B cell (primary cell): ENCODE results near the gene RNF166. TPM values are rescaled to one million over a fixed set of nuclear protein-coding genes. Genes with fewer than 3 reads are reported as not detected.
A peak's percentile ranks its signal among the peaks of the same experiment; 100 is the strongest.

Source experiments
- ATAC-seq: fragments of 200-7000 bp; cut with Tn5 transposase; one replicate; pipeline ENCODE4 v1.10.0; 2021; ENCODE audit warnings: low read depth, mild to moderate bottlenecking, moderate number of reproducible peaks, moderate library complexity
- CTCF ChIA-PET: fragments of 350-600 bp; sonication (Branson Sonifier 250); formaldehyde crosslinking; loops from one replicate; lab custom pipeline; 2021; ENCODE audit warnings: antibody characterized with exemption, inconsistent platforms; lab: Charles Lee
- POLR2A ChIA-PET: fragments of 350-600 bp; sonication (Branson Sonifier 250); formaldehyde crosslinking; loops from one replicate; lab custom pipeline; 2021; ENCODE audit warnings: antibody characterized with exemption; lab: Charles Lee
- DNase-seq: peaks from one replicate; pipeline ENCODE4 v3.0.0; 2013
- H2AFZ ChIP-seq: 2 replicates; pipeline ENCODE4 v1.6.1; 2012; ENCODE audit warnings: mild to moderate bottlenecking, low read depth, low read length; ENCODE audit not compliant: insufficient read depth, poor library complexity, severe bottlenecking
- H3K27ac ChIP-seq, 2 donors: 1 replicate in 1 of 2; 2 replicates in 1 of 2; pipeline ENCODE4 v1.5.1; 2012 to 2013; ENCODE audit warnings: low read length in 2 of 2, mild to moderate bottlenecking in 2 of 2, moderate library complexity in 1 of 2
- H3K27me3 ChIP-seq, 4 experiments: fragments of 200-600 bp in 1 of 4; sonication (generic) in 1 of 4; replicated peaks in 1 of 4; 1 replicate in 2 of 4; 2 replicates in 2 of 4; pipeline versions ENCODE4 v1.6.1 to v1.7.0; 2013 to 2016; ENCODE audit warnings: low read length in 3 of 4, mild to moderate bottlenecking in 2 of 4, mixed read lengths in 1 of 4, moderate library complexity in 1 of 4; ENCODE audit not compliant: insufficient read depth in 4 of 4, control insufficient read depth in 3 of 4; ENCODE audit errors: control extremely low read depth in 1 of 4
- H3K36me3 ChIP-seq, 2 experiments: replicated peaks in 1 of 2; 1 replicate in 1 of 2; 2 replicates in 1 of 2; pipeline versions ENCODE4 v1.6.1 to v1.7.1; 2013; ENCODE audit warnings: low read length in 1 of 2; ENCODE audit not compliant: insufficient read depth in 2 of 2, control insufficient read depth in 1 of 2; ENCODE audit errors: control extremely low read depth in 1 of 2, extremely low read depth in 1 of 2
- H3K4me1 ChIP-seq, 2 donors: fragments of 200-600 bp in 1 of 2; sonication (generic) in 1 of 2; 1 replicate in 1 of 2; 2 replicates in 1 of 2; pipeline versions ENCODE4 v1.5.1 to v1.6.1; 2013 to 2017; ENCODE audit warnings: low read length in 2 of 2; ENCODE audit not compliant: control insufficient read depth in 2 of 2, insufficient read depth in 2 of 2
- H3K4me2 ChIP-seq: replicated peaks from 2 replicates; pipeline ENCODE3; 2012; ENCODE audit warnings: mild to moderate bottlenecking, low read depth, low read length; ENCODE audit not compliant: poor library complexity, severe bottlenecking
- H3K4me3 ChIP-seq, 5 experiments: fragments of 200-600 bp in 1 of 5; sonication (generic) in 1 of 5; 1 replicate in 3 of 5; 2 replicates in 2 of 5; pipeline versions ENCODE4 v1.5.1 to v1.7.0; 2011 to 2016; ENCODE audit warnings: low read length in 4 of 5, mild to moderate bottlenecking in 4 of 5, low read depth in 2 of 5, control low read depth in 1 of 5, moderate library complexity in 1 of 5; ENCODE audit not compliant: insufficient read depth in 1 of 5; ENCODE audit errors: control extremely low read depth in 1 of 5, extremely low read depth in 1 of 5
- H3K79me2 ChIP-seq: fragments of 200-600 bp; sonication (generic); one replicate; pipeline ENCODE4 v1.6.0; 2016; ENCODE audit warnings: low read length; ENCODE audit not compliant: control insufficient read depth, insufficient read depth
- H3K9ac ChIP-seq: fragments of 200-600 bp; sonication (generic); 2 replicates; pipeline ENCODE4 v1.6.1; 2017; ENCODE audit warnings: mild to moderate bottlenecking, low read length, moderate library complexity
- H3K9me3 ChIP-seq, 3 donors: one replicate each; pipeline versions ENCODE4 v1.6.1 to v1.7.1; 2013; ENCODE audit warnings: low read length in 2 of 3; ENCODE audit not compliant: control insufficient read depth in 2 of 3, insufficient read depth in 1 of 3; ENCODE audit errors: control extremely low read depth in 1 of 3
- H4K20me1 ChIP-seq: 2 replicates; pipeline ENCODE4 v1.6.0; 2012; ENCODE audit warnings: mild to moderate bottlenecking, low read length; ENCODE audit not compliant: insufficient read depth, control insufficient read depth, poor library complexity, severe bottlenecking
- H3K27ac Mint-ChIP-seq: one replicate; pipeline ENCODE4 v1.8.0; 2021; ENCODE audit warnings: mixed read lengths
- H3K27me3 Mint-ChIP-seq: one replicate; pipeline ENCODE4 v1.8.0; 2021; ENCODE audit warnings: mixed read lengths
- H3K4me1 Mint-ChIP-seq: one replicate; pipeline ENCODE4 v1.8.0; 2021; ENCODE audit warnings: mixed read lengths
- H3K4me3 Mint-ChIP-seq: one replicate; pipeline ENCODE4 v1.8.0; 2021; ENCODE audit warnings: mixed read lengths
- H3K9me3 Mint-ChIP-seq: one replicate; pipeline ENCODE4 v1.8.0; 2022; ENCODE audit warnings: mixed read lengths; ENCODE audit not compliant: insufficient read depth
- EZH2 ChIP-seq: IDR thresholded peaks from 2 replicates; pipeline ENCODE4 v1.6.1; 2012; ENCODE audit warnings: borderline replicate concordance, low read depth, mild to moderate bottlenecking, moderate library complexity, low read length; ENCODE audit not compliant: insufficient read depth, poor library complexity, severe bottlenecking
- WGBS: methylation state at CpG from one replicate; pipeline ENCODE4 v1.1.5; 2013; ENCODE audit warnings: missing lambda C conversion rate; ENCODE audit not compliant: insufficient coverage; 5-methylcytosine and 5-hydroxymethylcytosine counted together
- intact Hi-C: fragments of 100-400 bp; cut with micrococcal nuclease; formaldehyde crosslinking; loops from one replicate; pipeline ENCODE4 v1.10.0; 2022
- polyA plus RNA-seq: library from polyadenylated mRNA; depleted of rRNA; stranded (reverse); fragments of >200 nt; gene quantifications from 2 replicates; pipeline ENCODE4 v1.2.3, GENCODE V29; 2012
- total RNA-seq, 2 donors: library from RNA; stranded (reverse); fragments of 120-200 nt in 1 of 2; gene quantifications; 1 replicate in 1 of 2; 2 replicates in 1 of 2; pipeline versions ENCODE4 v1.2.3 to v1.2.4, GENCODE V29; 2013 to 2022
- TF ChIP-seq, protein P1 (sequence below): fragments of 200-600 bp; IDR thresholded peaks from one replicate; pipeline ENCODE4 v1.8.0; 2022; ENCODE audit warnings: antibody characterized with exemption, mild to moderate bottlenecking

Gene RNF166
- total and polyA plus RNA-seq, 2 donors (not counting 1 experiment from before 2014, with no cell fraction given) = 64.1 to 65.0 TPM

- H3K9ac ChIP-seq = no peak overlapping the region
- no peak overlapping the region for H2AFZ ChIP-seq
- Mint-ChIP-seq H3K27me3 (no peaks in the 10 kb centered on the region), H3K4me1 (peaks cover 39% of the 10 kb centered on the region), H3K4me3 (no peak overlapping the region), H3K27ac (peak overlapping the region; percentile 26), H3K9me3 (no peaks in the 10 kb centered on the region)
- no peaks in the 10 kb centered on the region for H3K27me3 ChIP-seq
- H3K36me3 ChIP-seq = peaks cover 0 to 43% of the 10 kb centered on the region in 2 experiments
- WGBS = 93% methylated on average over 37 of the region's 37 CpGs
- no peak for DNase-seq
- peaks cover 25 to 58% of the 10 kb centered on the region in 2 donors for H3K4me1 ChIP-seq
- no peak overlapping the region for H3K4me3 ChIP-seq
- peaks cover 23% of the 10 kb centered on the region for H4K20me1 ChIP-seq
- no peak overlapping the region for H3K4me2 ChIP-seq
- ChIA-PET CTCF (no interaction called here), POLR2A (interaction anchor here (0.7 kb wide), 1 partner anchor 51 kb away, joined by 3 read pairs; no protein-coding TSS in a partner anchor)
- TF ChIP-seq, protein P1, sequence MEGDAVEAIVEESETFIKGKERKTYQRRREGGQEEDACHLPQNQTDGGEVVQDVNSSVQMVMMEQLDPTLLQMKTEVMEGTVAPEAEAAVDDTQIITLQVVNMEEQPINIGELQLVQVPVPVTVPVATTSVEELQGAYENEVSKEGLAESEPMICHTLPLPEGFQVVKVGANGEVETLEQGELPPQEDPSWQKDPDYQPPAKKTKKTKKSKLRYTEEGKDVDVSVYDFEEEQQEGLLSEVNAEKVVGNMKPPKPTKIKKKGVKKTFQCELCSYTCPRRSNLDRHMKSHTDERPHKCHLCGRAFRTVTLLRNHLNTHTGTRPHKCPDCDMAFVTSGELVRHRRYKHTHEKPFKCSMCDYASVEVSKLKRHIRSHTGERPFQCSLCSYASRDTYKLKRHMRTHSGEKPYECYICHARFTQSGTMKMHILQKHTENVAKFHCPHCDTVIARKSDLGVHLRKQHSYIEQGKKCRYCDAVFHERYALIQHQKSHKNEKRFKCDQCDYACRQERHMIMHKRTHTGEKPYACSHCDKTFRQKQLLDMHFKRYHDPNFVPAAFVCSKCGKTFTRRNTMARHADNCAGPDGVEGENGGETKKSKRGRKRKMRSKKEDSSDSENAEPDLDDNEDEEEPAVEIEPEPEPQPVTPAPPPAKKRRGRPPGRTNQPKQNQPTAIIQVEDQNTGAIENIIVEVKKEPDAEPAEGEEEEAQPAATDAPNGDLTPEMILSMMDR = no peak
- TF ChIP-seq EZH2 = no peak
- intact Hi-C loops = no loop called here
- no peak overlapping the region for H3K27ac ChIP-seq
- no peaks in the 10 kb centered on the region for H3K9me3 ChIP-seq
- no peak for ATAC-seq
- peaks cover 24% of the 10 kb centered on the region for H3K79me2 ChIP-seq
Measured at GRCh38 chr16:88694221-88695087, 11.8 kb downstream of the RNF166 start.
